Muscle of leg (tissue), 11 donors: ENCODE measurements around the gene MACROD1. TPM values are rescaled to one million over a fixed set of nuclear protein-coding genes. Genes with fewer than 3 reads are reported as not detected.

ENCODE experiments used
- DNase-seq: peaks from one replicate; pipeline ENCODE4 v3.0.0; 2013
- H3K27ac ChIP-seq: one replicate; pipeline ENCODE4 v1.5.1; 2013; ENCODE audit warnings: mild to moderate bottlenecking, low read length, control low read depth
- H3K27me3 ChIP-seq: one replicate; pipeline ENCODE4 v1.6.1; 2013; ENCODE audit warnings: low read length; ENCODE audit not compliant: control insufficient read depth, insufficient read depth
- H3K36me3 ChIP-seq: one replicate; pipeline ENCODE4 v1.6.1; 2013; ENCODE audit warnings: low read length; ENCODE audit not compliant: control insufficient read depth, insufficient read depth
- H3K4me1 ChIP-seq: one replicate; pipeline ENCODE4 v1.6.1; 2013; ENCODE audit warnings: low read length; ENCODE audit not compliant: control insufficient read depth, insufficient read depth
- H3K4me3 ChIP-seq: one replicate; pipeline ENCODE4 v1.5.1; 2013; ENCODE audit warnings: low read length, control low read depth
- H3K9me3 ChIP-seq: replicated peaks from 2 replicates; pipeline ENCODE4 v1.6.1; 2013; ENCODE audit warnings: low read depth, low read length; ENCODE audit not compliant: control insufficient read depth
- WGBS: methylation state at CpG from one replicate; pipeline ENCODE4 v1.1.5; 2013; ENCODE audit warnings: missing lambda C conversion rate; ENCODE audit not compliant: insufficient coverage; 5-methylcytosine and 5-hydroxymethylcytosine counted together
- polyA plus RNA-seq, 8 donors: library from polyadenylated mRNA; unstranded; fragments of 120-200 nt; gene quantifications; one replicate each; pipeline versions ENCODE4 v1.2.1 to v1.2.3, GENCODE V29; 2013; ENCODE audit warnings: inconsistent platforms in 1 of 8, low replicate concordance in 1 of 8; ENCODE audit not compliant: insufficient read length in 8 of 8, insufficient read depth in 1 of 8
- total RNA-seq: library from RNA; stranded (reverse); fragments of 120-200 nt; gene quantifications from one replicate; pipeline ENCODE4 v1.2.4, GENCODE V29; 2013

Gene MACROD1
- total and polyA plus RNA-seq, 9 donors, result 46.1 to 107 (median 66.4) TPM

- DNase-seq, result no peak
- 83% methylated on average over 9 of the region's 18 CpGs for WGBS
- no peaks in the 10 kb centered on the region for H3K36me3 ChIP-seq
- peaks cover 15% of the 10 kb centered on the region for H3K27me3 ChIP-seq
- H3K27ac ChIP-seq, result no peak overlapping the region
- H3K4me1 ChIP-seq, result peaks cover 35% of the 10 kb centered on the region
- no peak overlapping the region for H3K4me3 ChIP-seq
- H3K9me3 ChIP-seq, result no peaks in the 10 kb centered on the region
Observed at GRCh38 chr11:64008914-64009633, 156.8 kb downstream of the MACROD1 start.

- peak overlapping the region; percentile 47 for H3K4me3 ChIP-seq
- no peak for DNase-seq
- WGBS, result 77% methylated on average over 11 of the region's 26 CpGs
Observed at GRCh38 chr11:64008283-64008913, 157.5 kb downstream of the MACROD1 start.

GRCh38 chr11:64007629-64008282, 158.2 kb downstream of the MACROD1 start:
- WGBS, result 3% methylated on average over 40 of the region's 40 CpGs
- Histone ChIP-seq H3K4me3 (peak overlapping the region; percentile 47), H3K27me3 (peaks cover 16% of the 10 kb centered on the region), H3K9me3 (no peaks in the 10 kb centered on the region), H3K4me1 (peaks cover 43% of the 10 kb centered on the region), H3K36me3 (no peaks in the 10 kb centered on the region), H3K27ac (peak overlapping the region; percentile 85)
- DNase-seq, result peak; percentile 86

More at GRCh38 chr11:64008283-64008913, 157.5 kb downstream of the MACROD1 start:
- Histone ChIP-seq H3K27ac (peak overlapping the region; percentile 85), H3K4me1 (peaks cover 40% of the 10 kb centered on the region), H3K36me3 (no peaks in the 10 kb centered on the region), H3K9me3 (no peaks in the 10 kb centered on the region), H3K27me3 (peaks cover 15% of the 10 kb centered on the region)

DNA sequence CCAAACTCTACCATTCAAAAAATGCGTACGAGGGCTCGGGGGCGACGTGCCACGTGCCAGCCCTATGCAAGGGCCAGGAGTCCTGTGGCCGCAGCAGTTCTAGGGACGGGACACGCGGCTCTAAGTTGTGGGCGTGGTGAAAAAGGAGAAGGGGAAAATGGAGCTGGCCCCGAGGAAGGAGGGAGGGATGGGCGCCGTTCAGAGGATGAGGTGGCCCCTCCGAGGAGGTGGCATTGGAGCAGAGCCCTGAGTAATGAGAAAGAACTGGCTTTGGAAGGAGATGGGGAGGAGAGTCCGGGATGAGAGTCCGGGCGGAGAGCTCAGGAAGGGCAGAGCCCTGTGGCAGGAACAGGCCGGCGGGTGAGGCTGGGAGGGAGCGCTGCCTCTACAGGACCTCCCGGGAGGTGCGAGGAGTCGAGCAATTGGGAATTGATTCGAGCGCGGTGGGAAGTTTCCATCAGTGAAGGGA, 158.7 kb downstream of the MACROD1 start:
- WGBS, result 2% methylated on average over 24 of the region's 27 CpGs
- peaks cover 49% of the 10 kb centered on the region for H3K4me1 ChIP-seq
- no peaks in the 10 kb centered on the region for H3K36me3 ChIP-seq
- H3K27me3 ChIP-seq, result peaks cover 16% of the 10 kb centered on the region
- DNase-seq, result peak; percentile 71
- H3K27ac ChIP-seq, result peak overlapping the region; percentile 85
- H3K9me3 ChIP-seq, result no peaks in the 10 kb centered on the region
- H3K4me3 ChIP-seq, result peak overlapping the region; percentile 47

DNA sequence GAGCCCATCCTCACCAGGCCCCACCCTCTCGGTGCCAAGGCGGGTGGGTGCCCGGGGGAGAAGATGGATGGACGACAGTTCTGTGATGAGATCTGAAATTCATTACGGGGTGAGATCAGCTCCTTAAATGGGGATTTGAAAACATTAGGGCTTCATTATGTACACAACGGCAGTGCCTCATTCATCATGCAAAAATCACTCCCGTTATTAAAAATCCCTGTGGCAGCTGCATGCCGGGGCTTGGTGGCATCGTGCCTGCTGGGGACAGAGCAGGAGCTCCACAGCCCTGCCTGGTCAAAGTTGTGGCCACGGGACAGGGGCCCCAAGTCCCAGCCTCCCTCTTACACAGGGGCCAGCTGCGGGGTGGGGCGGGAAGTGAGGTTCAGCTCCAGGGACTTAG, 159.5 kb downstream of the MACROD1 start:
- peaks cover 57% of the 10 kb centered on the region for H3K4me1 ChIP-seq
- 52% methylated on average over 6 of the region's 12 CpGs for WGBS
- H3K36me3 ChIP-seq, result no peaks in the 10 kb centered on the region
- H3K9me3 ChIP-seq, result no peaks in the 10 kb centered on the region
- peaks cover 16% of the 10 kb centered on the region for H3K27me3 ChIP-seq
- H3K27ac ChIP-seq, result no peak overlapping the region
- H3K4me3 ChIP-seq, result no peak overlapping the region
- DNase-seq, result no peak

GRCh38 chr11:64005691-64006090, 160.2 kb downstream of the MACROD1 start:
- peaks cover 16% of the 10 kb centered on the region for H3K27me3 ChIP-seq
- no peak for DNase-seq
- no peak overlapping the region for H3K27ac ChIP-seq
- H3K4me1 ChIP-seq, result peaks cover 64% of the 10 kb centered on the region
- no peaks in the 10 kb centered on the region for H3K9me3 ChIP-seq
- no peaks in the 10 kb centered on the region for H3K36me3 ChIP-seq
- H3K4me3 ChIP-seq, result no peak overlapping the region
- WGBS, result 65% methylated on average over 4 of the region's 4 CpGs

DNA sequence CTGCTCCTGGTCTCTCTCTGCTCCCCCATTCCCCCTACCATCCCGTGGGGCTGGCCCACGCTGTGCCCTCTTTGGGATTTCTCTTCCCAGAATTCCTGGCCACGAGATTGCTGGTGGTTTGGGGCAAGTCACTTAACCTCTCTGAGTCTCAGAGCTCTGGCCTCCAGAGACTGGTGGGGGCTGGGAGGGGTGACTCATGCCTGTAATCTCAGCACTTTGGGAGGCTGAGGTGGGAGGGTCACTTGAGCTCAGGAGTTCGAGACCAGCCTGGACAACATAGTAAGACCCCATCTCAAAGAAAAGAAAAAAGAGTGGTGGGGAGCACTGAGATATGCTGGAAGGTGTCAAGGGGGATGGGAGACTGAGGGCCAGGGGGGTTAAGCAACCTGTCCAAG, 161.3 kb downstream of the MACROD1 start:
- H3K9me3 ChIP-seq, result no peaks in the 10 kb centered on the region
- DNase-seq, result no peak
- no peaks in the 10 kb centered on the region for H3K36me3 ChIP-seq
- no peak overlapping the region for H3K4me3 ChIP-seq
- H3K4me1 ChIP-seq, result peaks cover 73% of the 10 kb centered on the region
- WGBS, result 70% methylated on average over 2 of the region's 4 CpGs
- peaks cover 22% of the 10 kb centered on the region for H3K27me3 ChIP-seq
- H3K27ac ChIP-seq, result no peak overlapping the region

GRCh38 chr11:64003807-64004589, 161.9 kb downstream of the MACROD1 start:
- H3K4me1 ChIP-seq, result peaks cover 78% of the 10 kb centered on the region
- H3K9me3 ChIP-seq, result no peaks in the 10 kb centered on the region
- H3K36me3 ChIP-seq, result no peaks in the 10 kb centered on the region
- H3K27ac ChIP-seq, result peak overlapping the region; percentile 49
- no peak for DNase-seq
- 47% methylated on average over 15 of the region's 23 CpGs for WGBS
- H3K4me3 ChIP-seq, result no peak overlapping the region
- peaks cover 22% of the 10 kb centered on the region for H3K27me3 ChIP-seq

- peak; percentile 91 for DNase-seq
- H3K27ac ChIP-seq, result peak overlapping the region; percentile 77
- H3K4me3 ChIP-seq, result no peak overlapping the region
- 13% methylated on average over 12 of the region's 23 CpGs for WGBS
- peaks cover 12% of the 10 kb centered on the region for H3K27me3 ChIP-seq
- H3K4me1 ChIP-seq, result peaks cover 62% of the 10 kb centered on the region
- peaks cover 18% of the 10 kb centered on the region for H3K36me3 ChIP-seq
- no peaks in the 10 kb centered on the region for H3K9me3 ChIP-seq
Observed at GRCh38 chr11:64001484-64002420, 164.2 kb downstream of the MACROD1 start.
